ENCODE data around the gene KLC4.
A peak's percentile ranks its signal among the peaks of the same experiment; 100 is the strongest.

KLC4 gene

GRCh38 chr6:43059168-43060033, at the start of gene KLC4, which contains the start of gene MRPL2:
TSS of gene KLC4 (plus strand) at chr6:43059631. CDS start at chr6:43061336, 1,705 bp downstream.
TSS of gene MRPL2 (minus strand) at chr6:43059434. CDS start at chr6:43059381, 53 bp downstream.
- DNase-seq (ENCODE audit: low read depth): peak; percentile 96

DNA sequence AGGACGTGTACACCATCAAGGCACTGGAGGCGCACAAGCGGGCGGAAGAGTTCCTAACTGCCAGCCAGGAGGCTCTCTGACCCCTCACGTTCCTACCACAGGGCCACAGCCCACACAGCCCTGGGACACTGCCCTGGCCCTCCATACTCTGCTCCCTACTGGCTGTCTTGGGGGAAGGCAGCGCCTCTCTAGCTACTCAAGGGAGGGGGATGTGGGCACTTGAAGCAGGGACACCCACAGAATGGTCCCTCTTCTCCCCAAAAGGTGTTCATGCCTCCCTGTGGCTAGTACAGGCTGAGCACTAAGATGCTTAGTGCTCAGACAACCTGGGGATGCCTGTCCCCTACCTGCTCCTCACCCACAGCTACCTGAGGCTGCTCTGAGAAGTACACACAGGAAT, 48.2 kb upstream of the KLC4 start:
- DNase-seq (ENCODE audit: low read depth): no peak

DNA sequence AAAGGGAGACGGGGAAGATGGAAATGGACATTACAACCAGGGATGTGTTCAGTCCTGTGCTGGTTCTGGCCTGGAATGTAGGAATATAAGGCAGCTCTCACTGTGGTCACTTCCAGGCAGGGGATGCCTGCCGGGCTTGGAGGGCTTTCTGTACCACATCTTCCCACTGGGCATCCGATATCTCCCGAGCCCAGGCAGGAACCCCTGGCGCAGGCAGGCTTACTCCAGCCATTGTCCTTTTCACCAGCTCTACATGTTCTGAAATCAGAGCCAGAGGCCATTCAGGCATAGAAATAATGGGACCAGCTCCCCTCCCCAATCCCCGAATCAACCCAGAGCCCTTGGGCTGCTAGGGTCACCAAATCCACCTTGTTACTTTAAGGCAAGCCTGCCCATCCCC, 47.1 kb upstream of the KLC4 start:
- no peak for DNase-seq (ENCODE audit: low read depth)

- no peak for DNase-seq (ENCODE audit: low read depth)
Observed at GRCh38 chr6:43013097-43013842, 46.2 kb upstream of the KLC4 start.

GRCh38 chr6:43013843-43014433, 45.5 kb upstream of the KLC4 start, which contains the start of the genes KLHDC3 and MEA1:
TSS of gene KLHDC3 (plus strand) at chr6:43014249. CDS start at chr6:43017193, 2,944 bp downstream.
TSS of gene MEA1 (minus strand) at chr6:43013946. CDS start at chr6:43013813, 133 bp downstream.
- DNase-seq (ENCODE audit: low read depth): peak; percentile 100

GRCh38 chr6:43014434-43014909, 45.0 kb upstream of the KLC4 start:
- no peak for DNase-seq (ENCODE audit: low read depth)

- no peak for DNase-seq (ENCODE audit: low read depth)
Observed at GRCh38 chr6:43016176-43016942, 43.1 kb upstream of the KLC4 start.

- DNase-seq (ENCODE audit: low read depth): no peak
Observed at GRCh38 chr6:43016943-43017334, 42.5 kb upstream of the KLC4 start.

DNA sequence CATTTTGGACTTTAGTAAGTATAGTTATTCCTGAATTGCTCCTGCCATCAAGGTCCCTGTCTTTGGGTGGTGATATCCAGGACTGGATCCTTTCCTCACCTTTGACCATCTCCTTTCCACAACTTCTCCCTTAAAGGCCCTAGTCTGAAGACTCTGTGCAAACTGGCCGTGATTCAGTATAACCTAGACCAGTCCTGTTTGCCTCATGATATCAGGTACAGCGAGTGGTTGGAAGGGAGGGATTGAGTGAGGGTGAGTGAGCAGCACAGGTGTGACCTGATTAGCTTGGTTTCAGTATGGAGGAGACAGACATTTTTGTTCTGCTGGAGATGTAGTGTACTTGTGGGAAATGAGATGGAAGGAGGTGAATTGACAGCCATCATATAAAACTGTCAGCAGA, 40.3 kb upstream of the KLC4 start:
- no peak for DNase-seq (ENCODE audit: low read depth)

- DNase-seq (ENCODE audit: low read depth): no peak
Observed at GRCh38 chr6:43020052-43020705, 39.3 kb upstream of the KLC4 start.

- DNase-seq (ENCODE audit: low read depth): no peak
Observed at GRCh38 chr6:43020847-43021246, 38.6 kb upstream of the KLC4 start.

GRCh38 chr6:43021270-43022047, 38.0 kb upstream of the KLC4 start, which contains the start of gene RRP36:
TSS of gene RRP36 (plus strand) at chr6:43021623. CDS start at chr6:43021655, 32 bp downstream.
- peak; percentile 32 for DNase-seq (ENCODE audit: low read depth)

DNA sequence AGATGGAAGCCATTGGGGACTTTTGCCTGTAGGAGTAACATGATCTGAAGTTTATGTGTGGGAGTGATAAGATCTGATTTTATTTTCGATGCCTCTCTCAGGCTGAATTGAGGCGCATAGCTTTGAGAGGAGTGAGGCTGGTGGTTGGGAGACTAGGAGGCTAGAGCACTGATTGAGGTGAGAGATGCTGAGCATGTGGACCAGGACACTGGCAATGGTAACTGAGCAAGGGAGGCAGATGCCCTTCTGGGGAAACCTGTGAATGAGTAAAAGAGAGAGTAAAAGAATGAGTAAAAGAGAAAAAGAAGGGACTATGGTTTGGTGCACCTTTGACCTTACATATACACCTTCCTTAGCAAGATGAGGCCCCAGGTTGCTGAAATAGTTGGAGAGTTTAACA, 35.0 kb upstream of the KLC4 start:
- no peak for DNase-seq (ENCODE audit: low read depth)

GRCh38 chr6:43026365-43026764, 33.1 kb upstream of the KLC4 start:
- no peak for DNase-seq (ENCODE audit: low read depth)

DNA sequence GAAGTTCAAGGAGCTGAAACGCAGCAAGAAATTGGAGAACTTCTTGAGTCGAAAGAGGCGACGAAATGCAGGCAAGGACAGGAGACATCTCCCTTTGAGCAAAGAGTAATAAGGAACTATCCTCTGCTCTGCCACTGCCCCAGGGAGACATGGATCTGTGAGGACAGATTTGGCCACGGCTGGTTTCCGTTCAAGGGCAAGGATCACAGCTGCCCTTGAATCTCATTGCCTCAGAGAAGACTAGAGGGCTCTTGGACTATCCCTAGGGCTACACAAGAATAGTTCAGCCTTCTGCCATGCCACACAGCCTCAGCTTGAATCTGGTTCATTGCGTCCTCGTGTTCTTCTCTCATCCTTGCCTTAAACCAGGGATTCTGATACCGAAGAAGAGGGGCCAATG, 30.3 kb upstream of the KLC4 start:
- no peak for DNase-seq (ENCODE audit: low read depth)

GRCh38 chr6:43032326-43032725, 27.1 kb upstream of the KLC4 start:
- no peak for DNase-seq (ENCODE audit: low read depth)

DNA sequence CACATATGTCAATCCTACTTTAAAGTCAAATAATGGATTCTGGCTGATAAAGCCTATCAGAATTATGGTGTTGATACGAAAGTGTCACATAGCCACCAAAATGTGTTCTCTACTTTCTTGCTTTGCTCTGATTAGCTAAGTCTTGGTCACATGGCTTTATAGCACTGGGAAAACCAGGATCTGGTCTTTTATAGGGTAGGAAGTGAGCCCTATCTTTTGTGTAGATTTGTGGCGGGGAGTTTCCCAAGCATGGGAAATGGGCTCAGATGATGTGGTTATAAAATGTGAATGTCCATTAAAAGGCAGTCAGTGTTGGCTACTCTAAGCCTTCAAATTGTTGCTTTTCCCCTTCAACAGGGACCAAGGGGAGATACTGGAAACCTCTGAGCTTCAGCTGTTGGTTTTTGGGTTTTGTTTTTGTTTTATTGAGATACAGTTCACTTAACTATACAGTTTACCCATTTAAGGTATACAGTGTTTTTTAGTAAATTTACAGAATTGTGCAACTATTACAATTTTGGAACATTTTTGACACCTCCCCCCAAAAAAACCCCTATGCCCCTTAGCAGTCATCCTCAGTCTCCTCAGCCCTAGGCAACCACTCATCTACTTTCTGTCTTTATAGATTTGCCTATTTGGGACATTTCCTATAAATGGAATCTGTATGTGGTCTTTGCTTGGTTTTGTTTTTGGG, 25.8 kb upstream of the KLC4 start:
- no peak for DNase-seq (ENCODE audit: low read depth)

DNA sequence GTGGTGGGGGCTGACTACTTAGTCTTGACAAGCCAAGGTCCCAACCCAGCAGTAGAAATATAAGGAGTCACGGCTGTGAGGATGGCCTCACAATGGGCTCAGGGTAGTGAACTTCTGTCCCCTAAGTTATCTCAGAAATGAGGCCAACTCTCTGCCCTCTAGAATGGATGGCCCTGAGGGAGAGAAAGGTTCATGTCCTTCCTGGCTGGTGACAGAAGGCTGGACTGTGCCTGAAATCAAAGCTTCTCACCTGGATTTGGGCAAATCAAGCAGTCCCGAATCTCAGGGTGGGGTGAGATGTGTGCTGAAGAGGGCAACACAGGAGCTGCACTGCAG, 25.3 kb upstream of the KLC4 start:
- no peak for DNase-seq (ENCODE audit: low read depth)

DNA sequence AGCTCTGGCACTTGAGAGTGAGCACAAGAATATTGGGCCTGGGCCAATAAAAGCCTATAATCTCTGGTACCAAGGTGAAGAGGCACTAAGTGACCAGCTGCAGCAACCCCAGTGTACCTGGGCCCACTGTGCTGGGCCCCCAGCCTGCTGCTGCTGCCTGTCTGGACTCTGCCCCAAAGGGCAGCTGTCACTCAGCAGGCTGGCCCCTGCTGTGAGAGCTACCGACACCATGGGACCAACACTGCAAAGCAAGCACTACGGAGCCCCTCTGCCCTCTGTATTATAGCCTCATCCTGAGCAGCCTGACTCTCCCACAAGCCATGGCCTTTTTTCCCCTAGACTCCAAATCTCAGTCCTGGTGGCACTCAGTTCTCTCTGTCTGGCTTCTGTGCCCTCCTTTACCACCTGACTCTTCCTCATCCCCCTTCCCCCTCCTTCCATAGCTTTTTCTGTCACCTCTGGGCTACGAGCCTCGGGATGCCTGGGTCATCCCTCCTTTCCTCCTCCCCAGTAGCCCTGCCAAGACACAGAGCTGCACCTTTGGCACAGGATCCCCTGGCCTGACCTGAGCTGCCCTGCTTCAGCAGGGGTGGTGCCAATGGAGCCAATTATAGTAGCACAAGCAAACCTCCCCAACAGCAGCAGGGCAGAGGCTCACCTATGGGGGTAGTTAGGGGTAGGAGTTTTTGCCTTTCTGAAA, 23.8 kb upstream of the KLC4 start:
- no peak for DNase-seq (ENCODE audit: low read depth)

Measured in fibroblast of the conjunctiva (primary cell).